ENCODE results near the gene COL4A1.

GRCh38 chr13:110237875-110238817 is 68.8 kb downstream of the COL4A1 start:
- TF ChIP-seq CTCF (IDR thresholded peaks at IDR 0.05), result no peak
- TF ChIP-seq POLR2A (IDR thresholded peaks at IDR 0.05), result no peak
